Measurements from ENCODE around the gene BLID. TPM values are rescaled to one million over a fixed set of nuclear protein-coding genes. Genes with fewer than 3 reads are reported as not detected.
A peak's percentile ranks its signal among the peaks of the same experiment; 100 is the strongest.

The BLID gene, protein sequence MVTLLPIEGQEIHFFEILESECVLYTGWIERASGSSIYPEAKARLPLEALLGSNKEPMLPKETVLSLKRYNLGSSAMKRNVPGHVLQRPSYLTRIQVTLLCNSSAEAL
- total RNA-seq (not detected), total RNA-seq (0 reads per million in 2 donors)

DNA sequence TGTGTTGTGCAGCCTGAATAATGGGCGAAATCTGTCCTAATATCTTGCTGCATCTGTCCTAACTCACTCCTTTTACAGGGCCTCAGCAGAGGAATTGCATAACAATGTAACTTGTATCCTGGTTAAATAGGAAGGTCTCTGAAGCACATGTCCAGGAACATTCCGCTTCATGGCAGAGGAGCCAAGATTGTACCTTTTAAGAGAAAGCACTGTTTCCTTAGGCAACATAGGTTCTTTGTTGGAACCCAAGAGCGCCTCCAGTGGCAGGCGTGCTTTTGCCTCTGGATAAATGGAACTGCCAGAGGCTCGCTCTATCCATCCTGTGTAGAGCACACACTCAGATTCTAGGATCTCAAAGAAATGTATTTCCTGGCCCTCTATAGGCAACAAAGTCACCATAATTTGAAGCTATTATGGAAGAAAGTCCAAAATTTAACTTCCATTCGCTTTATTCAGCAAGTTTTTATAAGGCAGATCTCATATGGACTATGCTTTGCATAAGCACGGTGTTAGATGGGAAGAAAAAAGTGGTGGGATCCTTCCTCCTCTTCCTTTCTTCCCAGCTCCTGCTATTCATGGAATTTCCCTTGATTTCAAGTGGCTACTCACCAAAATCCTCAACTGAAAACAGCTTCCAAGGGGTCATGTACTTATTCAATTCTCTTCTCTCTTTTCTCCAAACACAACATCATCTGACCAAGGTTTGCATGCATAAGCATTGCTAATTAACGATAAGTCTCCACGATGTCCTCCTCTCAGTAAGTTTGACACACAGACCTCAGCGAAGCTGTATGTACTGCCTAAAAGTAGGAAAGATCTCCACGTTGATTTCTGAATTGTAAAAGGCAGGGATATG, at the start of gene BLID:
Gene BLID (minus strand): TSS at position 692 of the 856 bp plus-strand sequence. CDS start 293 bp downstream, at position 399.
- H3K4me3 Mint-ChIP-seq, result no peak within 1 kb of the TSS
- no peaks in the 10 kb centered on the region for H3K36me3 Mint-ChIP-seq (ENCODE audit: low read depth)

DNA sequence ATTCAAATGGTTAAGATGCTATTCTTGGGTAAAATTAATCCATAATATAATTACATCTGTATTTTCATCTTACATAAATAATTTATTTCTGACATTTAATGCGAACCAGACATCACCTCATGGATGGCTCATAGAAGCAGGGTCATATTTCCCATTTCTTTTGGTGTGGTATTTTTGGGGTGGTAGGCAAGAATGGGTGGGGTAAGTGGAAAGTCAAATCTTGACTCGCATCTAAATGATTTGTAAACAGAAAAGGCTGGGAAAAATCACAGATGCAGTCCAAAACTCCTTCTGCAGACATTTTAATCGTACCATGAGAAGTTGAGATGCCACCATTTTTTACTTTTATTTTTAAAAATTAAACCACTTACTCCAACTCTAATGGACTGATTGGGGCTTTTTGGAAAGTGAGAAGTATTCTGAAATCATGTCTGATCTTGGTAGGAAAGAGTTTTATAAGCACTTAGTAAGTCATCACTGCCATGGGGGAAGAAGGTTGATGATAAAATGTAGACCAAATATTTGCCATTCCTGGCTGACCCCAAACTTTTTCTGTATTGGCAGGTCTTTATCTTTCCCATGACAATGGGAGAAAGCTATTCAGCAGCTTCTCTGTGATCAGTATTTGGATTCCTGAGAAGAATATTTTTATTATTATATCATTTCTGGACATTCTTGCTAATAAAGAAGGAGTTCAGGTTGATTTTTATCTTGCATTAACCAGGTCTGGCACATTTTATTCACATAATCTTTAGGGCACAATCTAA, 47.2 kb upstream of the BLID start:
- no peak for ATAC-seq
- Mint-ChIP-seq H3K36me3 (ENCODE audit: low read depth) (no peaks in the 10 kb centered on the region), H3K4me1 (peaks cover 4% of the 10 kb centered on the region), H3K27ac (no peak overlapping the region), H3K27me3 (peaks cover 34% of the 10 kb centered on the region), H3K4me3 (no peak overlapping the region)
- no peak for DNase-seq
- no peaks in the 10 kb centered on the region for H3K9me3 ChIP-seq (ENCODE audit: control insufficient read depth, low read length, poor library complexity, severe bottlenecking)

More for the DNA sequence above, at the start of gene BLID:
- no peaks in the 10 kb centered on the region for H3K27me3 Mint-ChIP-seq
- DNase-seq (no peak), ATAC-seq (no peak)
- H3K27ac Mint-ChIP-seq, result no peak within 1 kb of the TSS
- H3K4me1 Mint-ChIP-seq, result no peaks in the 10 kb centered on the region
- H3K9me3 ChIP-seq (ENCODE audit: control insufficient read depth, low read length, poor library complexity, severe bottlenecking), result no peaks in the 10 kb centered on the region

DNA sequence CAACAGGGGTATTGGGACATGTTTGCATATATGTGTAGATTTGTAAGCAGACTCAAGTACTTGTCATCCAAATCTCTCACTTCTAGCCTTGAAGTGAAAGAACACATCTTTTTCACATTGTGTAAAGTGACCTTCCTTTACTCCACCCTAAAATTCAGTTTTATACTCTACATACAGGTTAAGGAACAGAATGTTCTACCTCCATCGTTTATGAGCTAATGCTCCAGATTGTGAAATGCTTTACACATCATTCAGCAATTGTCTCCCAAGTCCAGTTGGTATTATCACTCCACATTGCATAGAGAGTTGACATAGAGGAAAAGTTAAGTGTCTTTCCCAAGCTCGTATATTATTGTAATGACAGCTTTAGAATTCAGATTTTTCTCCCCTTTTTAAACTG, 46.1 kb upstream of the BLID start:
- H3K36me3 Mint-ChIP-seq (ENCODE audit: low read depth), result no peaks in the 10 kb centered on the region
- H3K9me3 ChIP-seq (ENCODE audit: control insufficient read depth, low read length, poor library complexity, severe bottlenecking), result no peaks in the 10 kb centered on the region
- H3K27me3 Mint-ChIP-seq, result peaks cover 41% of the 10 kb centered on the region
- DNase-seq, result no peak
- no peak overlapping the region for H3K4me3 Mint-ChIP-seq
- H3K4me1 Mint-ChIP-seq, result peaks cover 11% of the 10 kb centered on the region
- no peak overlapping the region for H3K27ac Mint-ChIP-seq
- ATAC-seq, result no peak

DNA sequence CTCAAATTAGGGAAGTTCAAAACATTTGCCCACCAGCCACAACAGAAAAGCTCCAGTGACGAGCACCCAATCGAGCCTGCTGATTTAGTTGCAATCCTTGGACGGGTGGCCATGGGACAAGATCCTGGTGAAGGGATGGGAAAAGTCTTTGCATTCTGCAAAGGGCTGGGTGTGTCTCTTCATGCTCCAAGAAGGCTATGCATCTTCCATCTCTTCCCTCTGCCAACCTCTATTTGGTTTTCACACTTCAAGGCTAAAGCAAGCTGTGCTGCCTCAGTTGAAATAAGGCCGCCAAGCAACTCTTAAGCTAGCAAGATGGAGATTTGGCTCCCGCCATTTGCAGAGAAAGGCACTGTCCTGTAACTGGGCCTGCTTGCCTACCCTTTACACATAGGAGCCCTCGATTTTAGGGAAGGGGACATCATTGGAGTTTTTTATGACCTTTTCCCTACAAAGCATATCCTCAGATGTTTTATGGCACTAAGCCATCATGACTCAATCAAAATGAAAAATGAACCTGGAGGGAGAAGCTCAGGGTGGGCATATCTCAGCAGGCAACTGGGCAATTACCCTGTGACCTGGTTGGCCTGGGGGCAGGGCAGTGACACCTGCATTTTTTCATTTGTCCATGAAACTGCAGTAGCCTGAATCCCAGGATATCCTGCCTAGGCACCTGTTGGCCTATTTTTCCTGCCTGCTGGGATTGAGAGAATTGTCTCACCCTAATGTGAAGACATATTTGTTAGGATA, 45.0 kb upstream of the BLID start:
- peaks cover 17% of the 10 kb centered on the region for H3K4me1 Mint-ChIP-seq
- ATAC-seq, result no peak
- no peaks in the 10 kb centered on the region for H3K36me3 Mint-ChIP-seq (ENCODE audit: low read depth)
- no peak overlapping the region for H3K27ac Mint-ChIP-seq
- no peak overlapping the region for H3K4me3 Mint-ChIP-seq
- H3K9me3 ChIP-seq (ENCODE audit: control insufficient read depth, low read length, poor library complexity, severe bottlenecking), result no peaks in the 10 kb centered on the region
- DNase-seq, result no peak
- peaks cover 46% of the 10 kb centered on the region for H3K27me3 Mint-ChIP-seq

DNA sequence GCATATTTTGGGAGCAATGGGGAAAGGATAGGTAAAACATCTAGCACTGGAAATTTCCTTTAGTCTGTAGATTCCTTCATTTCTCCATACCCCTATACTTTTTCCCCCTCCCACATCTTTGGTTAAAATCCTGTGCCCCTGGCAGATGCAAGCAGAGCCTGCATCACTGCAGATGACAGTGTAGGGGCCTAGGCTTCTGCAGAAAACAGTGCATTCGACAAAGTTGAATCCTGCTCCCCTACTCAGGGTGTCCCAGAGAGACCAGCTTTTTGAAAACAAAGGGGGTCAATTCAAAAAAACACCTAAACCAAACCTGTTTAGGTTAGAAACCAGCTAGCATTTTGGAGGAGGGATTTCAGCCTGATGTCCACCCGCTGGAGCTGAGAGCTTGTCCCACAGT, 43.8 kb upstream of the BLID start:
- ATAC-seq (no peak), DNase-seq (no peak)
- Mint-ChIP-seq H3K36me3 (ENCODE audit: low read depth) (no peaks in the 10 kb centered on the region), H3K27me3 (peaks cover 37% of the 10 kb centered on the region), H3K4me1 (peaks cover 17% of the 10 kb centered on the region), H3K4me3 (no peak overlapping the region), H3K27ac (no peak overlapping the region)
- no peaks in the 10 kb centered on the region for H3K9me3 ChIP-seq (ENCODE audit: control insufficient read depth, low read length, poor library complexity, severe bottlenecking)

DNA sequence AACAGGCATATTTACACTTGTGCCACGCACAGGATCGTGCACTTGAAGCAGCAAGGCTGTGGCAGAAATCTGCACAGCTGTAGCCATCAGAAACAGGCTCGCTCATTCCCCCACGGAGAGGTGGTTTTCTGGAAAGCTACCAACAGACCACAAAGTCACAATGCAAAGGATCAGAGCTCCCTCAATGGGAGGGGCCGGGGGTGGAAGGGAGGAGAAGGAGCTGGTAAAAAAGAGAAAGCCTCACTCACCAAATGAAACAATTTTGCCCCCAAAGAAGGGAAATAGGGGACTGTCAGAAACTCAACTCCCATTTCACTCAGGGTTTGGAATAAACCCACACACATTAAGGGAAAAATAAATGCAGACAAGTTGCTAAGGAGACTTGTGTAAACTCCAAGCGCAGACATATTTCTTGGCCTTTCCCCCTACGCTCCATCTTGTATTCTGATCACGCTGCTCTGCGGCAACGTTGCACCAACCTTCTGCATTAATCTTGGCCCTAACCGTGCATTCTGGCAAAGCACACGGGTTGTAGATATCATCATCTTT, 43.2 kb upstream of the BLID start:
- Mint-ChIP-seq H3K27ac (no peak overlapping the region), H3K36me3 (ENCODE audit: low read depth) (no peaks in the 10 kb centered on the region), H3K27me3 (peaks cover 31% of the 10 kb centered on the region), H3K4me3 (no peak overlapping the region), H3K4me1 (peaks cover 17% of the 10 kb centered on the region)
- ATAC-seq (no peak), DNase-seq (no peak)
- H3K9me3 ChIP-seq (ENCODE audit: control insufficient read depth, low read length, poor library complexity, severe bottlenecking), result no peaks in the 10 kb centered on the region

DNA sequence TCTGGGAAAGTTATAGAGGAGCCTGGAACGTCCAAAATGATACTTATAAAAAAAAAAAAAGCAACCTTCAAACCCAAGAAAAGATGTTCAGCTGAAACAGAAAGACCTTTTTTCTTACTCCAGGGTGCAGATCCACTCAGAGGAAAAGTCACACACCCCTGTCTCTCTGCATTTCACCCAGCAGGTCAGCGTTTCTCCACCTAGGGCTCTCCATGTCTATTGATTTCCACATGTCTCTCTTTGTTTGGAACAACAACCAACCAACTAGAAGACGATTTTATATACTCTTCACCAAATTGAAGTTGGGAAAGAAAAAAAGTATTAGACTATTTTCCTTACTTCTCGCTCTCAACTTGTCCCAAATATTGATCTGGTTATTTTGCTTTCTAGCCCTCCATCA, 42.2 kb upstream of the BLID start:
- H3K4me1 Mint-ChIP-seq, result peaks cover 17% of the 10 kb centered on the region
- ATAC-seq (no peak), DNase-seq (no peak)
- no peak overlapping the region for H3K4me3 Mint-ChIP-seq
- no peaks in the 10 kb centered on the region for H3K9me3 ChIP-seq (ENCODE audit: control insufficient read depth, low read length, poor library complexity, severe bottlenecking)
- H3K27ac Mint-ChIP-seq, result no peak overlapping the region
- H3K36me3 Mint-ChIP-seq (ENCODE audit: low read depth), result no peaks in the 10 kb centered on the region
- peaks cover 24% of the 10 kb centered on the region for H3K27me3 Mint-ChIP-seq

DNA sequence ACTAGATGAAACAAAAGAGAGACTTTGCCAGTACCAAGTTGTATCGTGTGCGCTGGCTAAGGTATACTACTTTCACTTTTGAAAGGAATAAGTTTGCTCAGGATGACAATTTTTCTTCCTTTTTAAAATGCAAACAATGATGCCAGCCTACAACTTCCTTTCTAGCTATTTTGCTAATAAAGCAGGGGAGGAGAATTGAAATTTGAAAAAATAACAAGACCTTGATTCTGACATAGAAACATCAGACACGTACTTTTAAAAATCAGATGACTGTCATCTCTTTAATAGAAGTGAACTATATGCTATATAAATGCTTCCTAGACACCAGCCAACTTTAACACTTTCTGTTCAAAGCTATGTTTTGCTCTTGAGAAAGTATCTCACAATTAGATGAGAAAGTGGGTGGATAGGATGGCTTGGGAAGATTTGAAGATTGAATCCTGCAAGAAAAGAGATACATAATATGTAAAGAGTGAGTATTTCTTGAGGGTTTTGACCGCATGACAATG, 41.7 kb upstream of the BLID start:
- Mint-ChIP-seq H3K4me3 (peak overlapping the region; percentile 45), H3K4me1 (peaks cover 17% of the 10 kb centered on the region), H3K27ac (peak overlapping the region; percentile 54), H3K27me3 (peaks cover 24% of the 10 kb centered on the region), H3K36me3 (ENCODE audit: low read depth) (no peaks in the 10 kb centered on the region)
- ATAC-seq (no peak), DNase-seq (no peak)
- no peaks in the 10 kb centered on the region for H3K9me3 ChIP-seq (ENCODE audit: control insufficient read depth, low read length, poor library complexity, severe bottlenecking)

DNA sequence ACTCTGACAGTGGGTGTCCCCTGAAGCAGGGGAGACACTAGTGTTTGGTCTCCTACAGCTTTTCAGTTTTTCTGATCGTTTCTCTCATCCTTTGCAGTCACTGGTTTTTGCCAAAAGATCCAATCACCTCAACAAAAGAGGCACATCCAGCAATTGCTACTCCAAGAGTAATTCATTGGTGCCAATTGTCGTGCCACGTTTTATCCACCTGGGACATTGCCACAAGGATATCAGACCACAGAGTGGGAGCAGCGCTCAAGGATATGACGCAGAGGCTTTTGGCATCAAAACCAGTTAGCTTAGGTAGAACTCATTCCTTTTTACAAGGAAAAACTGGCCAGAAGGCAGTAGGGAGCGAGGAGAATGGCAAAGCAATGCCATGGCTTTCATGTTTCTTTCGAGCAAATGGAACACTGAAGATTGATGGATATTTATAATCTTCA, 40.9 kb upstream of the BLID start:
- peaks cover 29% of the 10 kb centered on the region for H3K27me3 Mint-ChIP-seq
- H3K27ac Mint-ChIP-seq, result peak overlapping the region; percentile 54
- H3K4me1 Mint-ChIP-seq, result peaks cover 17% of the 10 kb centered on the region
- no peaks in the 10 kb centered on the region for H3K36me3 Mint-ChIP-seq (ENCODE audit: low read depth)
- ATAC-seq (no peak), DNase-seq (no peak)
- H3K4me3 Mint-ChIP-seq, result peak overlapping the region; percentile 45
- no peaks in the 10 kb centered on the region for H3K9me3 ChIP-seq (ENCODE audit: control insufficient read depth, low read length, poor library complexity, severe bottlenecking)

DNA sequence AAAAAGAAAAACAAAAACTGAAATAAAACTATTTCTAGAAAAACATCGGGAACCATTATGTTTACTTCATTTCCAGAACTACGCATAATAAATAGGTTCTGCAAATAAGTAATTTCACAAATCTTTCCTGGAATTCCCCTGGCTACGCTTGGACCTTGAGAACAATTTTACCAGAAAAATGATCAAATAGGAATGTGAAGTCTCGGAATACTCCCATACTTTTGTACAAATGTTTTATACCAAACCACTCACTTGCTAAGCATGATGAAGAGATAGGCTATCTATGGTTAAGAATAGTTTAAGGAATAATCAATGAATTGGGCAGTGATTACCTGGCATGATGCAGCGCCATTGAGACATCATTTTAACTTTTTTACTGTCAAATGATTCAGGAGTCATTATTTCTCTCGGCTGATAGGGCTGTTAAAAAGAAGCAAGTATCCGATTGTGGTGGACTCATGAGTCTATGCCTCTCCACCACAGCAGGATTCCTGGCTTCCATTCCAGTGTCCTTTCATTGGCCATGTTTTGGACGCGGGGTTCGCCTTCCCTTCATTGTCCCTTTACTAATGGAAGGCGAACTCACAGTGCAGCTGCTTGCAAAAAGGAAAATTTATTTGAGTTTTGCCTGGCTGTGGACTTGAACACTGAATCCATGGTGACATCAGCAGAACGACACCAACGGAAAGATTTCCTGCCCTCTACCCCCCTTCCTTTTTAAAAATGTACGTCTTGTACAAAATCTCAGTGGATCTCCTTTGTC, 39.9 kb upstream of the BLID start:
- Mint-ChIP-seq H3K27ac (no peak overlapping the region), H3K27me3 (peaks cover 31% of the 10 kb centered on the region), H3K36me3 (ENCODE audit: low read depth) (no peaks in the 10 kb centered on the region), H3K4me3 (peak overlapping the region; percentile 49), H3K4me1 (peaks cover 17% of the 10 kb centered on the region)
- no peak for DNase-seq
- ATAC-seq, result no peak
- no peaks in the 10 kb centered on the region for H3K9me3 ChIP-seq (ENCODE audit: control insufficient read depth, low read length, poor library complexity, severe bottlenecking)

DNA sequence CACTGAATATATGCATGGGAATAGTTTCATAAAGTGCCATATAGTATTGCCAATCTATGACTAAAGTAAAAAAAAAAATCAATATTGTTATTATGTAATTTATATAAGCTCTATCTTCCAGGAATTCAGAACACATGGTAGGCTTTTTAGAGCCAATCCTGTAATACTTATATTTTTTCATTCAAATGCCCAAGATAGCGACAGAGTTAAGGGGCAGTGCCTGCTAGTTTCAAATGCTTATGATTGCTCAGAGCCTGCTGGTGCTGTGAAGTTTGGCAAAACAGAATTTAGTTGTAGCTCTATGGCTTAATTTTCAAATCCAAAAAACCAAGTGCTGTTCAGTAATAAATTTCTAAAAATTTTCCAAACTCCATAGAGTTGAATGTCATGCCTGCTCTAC, 39.0 kb upstream of the BLID start:
- peaks cover 31% of the 10 kb centered on the region for H3K27me3 Mint-ChIP-seq
- no peak overlapping the region for H3K27ac Mint-ChIP-seq
- no peak for ATAC-seq
- no peaks in the 10 kb centered on the region for H3K36me3 Mint-ChIP-seq (ENCODE audit: low read depth)
- no peak overlapping the region for H3K4me3 Mint-ChIP-seq
- no peak for DNase-seq
- no peaks in the 10 kb centered on the region for H3K9me3 ChIP-seq (ENCODE audit: control insufficient read depth, low read length, poor library complexity, severe bottlenecking)
- peaks cover 17% of the 10 kb centered on the region for H3K4me1 Mint-ChIP-seq

DNA sequence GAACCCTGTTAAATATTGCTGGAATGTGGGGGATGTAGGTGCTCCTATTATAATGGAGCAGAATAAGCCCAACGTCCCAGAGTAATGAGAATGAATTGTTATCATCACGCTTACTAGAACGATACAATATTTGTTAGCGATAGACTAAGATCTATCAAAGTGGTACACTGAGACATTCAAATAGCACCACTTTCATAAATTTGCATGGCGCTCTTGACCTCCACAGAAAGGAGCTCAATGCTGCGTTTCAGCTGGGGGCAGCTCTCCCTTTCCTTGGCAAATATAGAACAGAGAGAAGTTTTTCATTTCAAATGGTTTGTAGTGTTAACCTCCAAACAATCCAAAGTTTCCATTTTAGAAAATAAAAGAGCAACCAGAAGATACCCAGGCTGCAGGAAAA, 38.2 kb upstream of the BLID start:
- ATAC-seq, result no peak
- H3K36me3 Mint-ChIP-seq (ENCODE audit: low read depth), result no peaks in the 10 kb centered on the region
- no peak overlapping the region for H3K4me3 Mint-ChIP-seq
- no peak overlapping the region for H3K27ac Mint-ChIP-seq
- no peak for DNase-seq
- peaks cover 17% of the 10 kb centered on the region for H3K4me1 Mint-ChIP-seq
- no peaks in the 10 kb centered on the region for H3K9me3 ChIP-seq (ENCODE audit: control insufficient read depth, low read length, poor library complexity, severe bottlenecking)
- H3K27me3 Mint-ChIP-seq, result peaks cover 33% of the 10 kb centered on the region

All from T-helper 17 cell (primary cell).